GOT3 (cell line): ENCODE measurements around the gene SLC7A9.
"Not testable (repeated sequence)": the region's sequence is repeated elsewhere in the genome, so short reads cannot be mapped to it uniquely, and the experiment has no call there.

Experiments
- DNase-seq: peaks from one replicate; lab custom pipeline; 2025; ENCODE audit warnings: mixed read lengths; lab: John Stamatoyannopoulos, UW

Gene SLC7A9

DNA sequence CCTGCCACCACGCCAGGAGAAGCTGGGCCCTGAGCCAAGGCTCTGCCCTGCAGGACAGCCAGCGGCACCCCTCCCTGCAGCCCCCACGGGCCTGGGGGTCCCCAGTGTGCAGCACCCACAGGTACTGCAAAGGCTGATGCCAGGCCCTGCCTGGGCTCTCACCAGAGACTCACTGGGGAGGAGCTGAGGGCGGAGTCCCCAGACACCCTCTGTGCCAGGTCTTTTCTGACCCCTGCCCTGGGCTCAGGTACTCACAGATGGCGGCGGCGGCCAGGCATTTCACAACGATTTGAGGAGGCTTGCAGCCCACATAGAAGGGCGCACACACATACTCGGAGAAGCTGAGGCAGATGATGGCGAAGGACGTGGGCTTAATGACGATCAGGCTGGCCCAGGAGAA, 5.7 kb downstream of the SLC7A9 start:
- DNase-seq, result no peak

DNA sequence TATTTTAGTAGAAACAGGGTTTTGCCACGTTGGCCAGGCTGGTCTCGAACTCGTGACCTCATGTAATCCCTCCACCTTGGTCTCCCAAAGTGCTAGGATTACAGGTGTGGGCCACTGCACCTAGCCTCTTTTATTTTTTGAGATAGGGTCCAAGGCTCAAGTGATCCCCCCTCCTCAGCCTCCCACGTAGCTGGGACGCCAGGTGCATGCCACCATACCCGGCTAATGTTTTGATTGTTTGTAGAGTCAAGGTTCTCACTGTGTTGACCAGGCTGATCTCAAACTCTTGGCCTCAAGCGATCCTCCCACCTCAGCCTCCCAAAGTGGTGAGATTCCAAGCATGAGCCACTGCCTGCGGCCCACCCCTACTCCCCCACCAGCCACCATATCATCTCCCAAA, 6.3 kb downstream of the SLC7A9 start:
- no peak for DNase-seq

DNA sequence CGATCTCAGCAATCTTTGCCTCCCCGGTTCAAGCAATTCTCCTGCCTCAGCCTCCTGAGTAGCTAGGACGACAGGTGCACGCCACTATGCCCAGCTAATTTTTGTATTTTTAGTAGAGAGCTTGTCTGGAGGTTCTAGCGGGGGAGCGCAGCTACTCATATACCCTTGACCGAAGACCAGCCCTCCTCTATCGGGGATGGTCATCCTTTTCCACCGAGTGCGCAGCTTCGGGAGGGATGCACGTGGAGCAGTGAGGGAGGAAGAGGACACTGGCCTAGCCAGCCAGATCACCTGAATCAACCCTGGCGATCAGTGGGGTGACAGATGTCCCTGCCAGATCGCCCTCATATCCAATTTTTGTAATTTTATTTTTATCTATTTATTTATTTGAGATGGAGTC, 6.8 kb downstream of the SLC7A9 start:
- DNase-seq, result no peak

DNA sequence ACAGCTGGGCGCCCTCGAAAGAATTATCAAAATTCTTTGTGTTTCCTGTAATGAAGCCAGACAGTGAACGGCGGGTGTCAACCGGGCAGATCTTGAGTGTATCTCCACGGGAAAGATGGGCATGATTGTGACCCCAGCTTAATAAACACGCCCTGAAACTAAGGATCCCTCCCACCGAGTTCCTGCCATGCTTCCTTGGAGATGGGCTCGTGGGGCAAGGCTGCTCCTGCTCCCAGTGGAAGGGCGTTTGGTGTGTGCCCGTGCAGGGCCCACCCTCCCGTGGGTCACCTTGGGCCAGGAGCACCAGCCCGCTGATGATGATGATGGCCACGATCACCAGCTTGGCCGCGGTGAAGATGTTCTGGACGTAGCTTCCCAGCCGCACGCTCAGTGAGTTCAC, 7.4 kb downstream of the SLC7A9 start:
- no peak for DNase-seq

DNA sequence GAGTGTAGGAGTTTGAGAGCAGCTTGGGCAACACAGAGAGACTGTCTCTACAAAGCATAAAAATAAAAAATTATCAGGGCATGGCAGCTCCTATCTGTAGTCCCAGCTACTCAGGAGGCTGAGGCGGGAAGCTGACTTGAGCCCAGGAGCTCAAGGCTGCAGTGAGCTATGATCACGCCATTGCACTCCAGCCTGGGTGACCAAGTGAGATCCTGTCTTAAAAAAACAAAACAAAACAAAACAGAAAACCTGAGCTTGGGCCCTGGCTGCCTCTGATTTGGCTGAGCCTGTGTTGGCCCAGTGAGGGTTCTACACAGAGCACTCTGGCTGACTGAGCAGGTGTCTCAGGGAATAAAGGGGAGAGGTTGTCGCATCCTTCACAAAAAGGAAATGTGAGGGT, 8.0 kb downstream of the SLC7A9 start:
- DNase-seq, result no peak

DNA sequence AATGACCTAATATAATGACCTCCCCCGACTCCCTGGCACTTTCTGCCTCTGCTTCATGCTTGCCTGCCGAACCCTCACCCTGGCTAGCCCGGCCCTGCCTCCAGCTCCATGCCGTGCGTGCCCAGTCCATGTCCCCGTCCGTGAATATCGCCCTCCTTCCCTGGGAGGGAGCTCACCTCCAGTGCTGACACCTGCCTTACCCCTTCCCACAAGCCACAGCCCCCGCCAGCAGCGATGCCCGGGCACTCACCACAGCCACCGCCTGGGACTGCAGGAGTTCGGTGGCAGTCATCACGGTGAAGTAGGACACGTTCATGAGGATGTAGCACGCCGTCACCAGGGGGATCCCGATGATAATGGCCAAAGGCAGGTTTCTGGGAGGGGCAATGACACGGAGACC, 10.0 kb downstream of the SLC7A9 start:
- DNase-seq, result no peak

DNA sequence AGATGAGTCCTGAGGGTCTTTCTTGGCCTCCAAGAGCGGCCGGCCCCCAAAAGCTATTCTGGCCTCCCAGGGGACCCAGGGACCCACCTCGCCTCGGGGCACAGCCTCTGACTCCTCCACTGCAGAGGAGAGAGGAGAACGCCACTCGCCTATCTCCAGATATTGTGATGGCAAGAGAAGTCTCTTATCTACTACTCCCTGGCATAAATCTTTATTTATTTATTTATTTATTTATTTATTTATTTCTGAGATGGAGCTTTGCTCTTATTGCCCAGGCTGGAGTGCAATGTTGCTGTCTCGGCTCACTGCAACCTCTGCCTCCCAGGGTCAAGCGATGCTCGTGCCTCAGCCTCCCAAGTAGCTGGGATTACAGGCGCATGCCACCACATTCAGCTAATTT, 11.0 kb downstream of the SLC7A9 start:
- no peak for DNase-seq

DNA sequence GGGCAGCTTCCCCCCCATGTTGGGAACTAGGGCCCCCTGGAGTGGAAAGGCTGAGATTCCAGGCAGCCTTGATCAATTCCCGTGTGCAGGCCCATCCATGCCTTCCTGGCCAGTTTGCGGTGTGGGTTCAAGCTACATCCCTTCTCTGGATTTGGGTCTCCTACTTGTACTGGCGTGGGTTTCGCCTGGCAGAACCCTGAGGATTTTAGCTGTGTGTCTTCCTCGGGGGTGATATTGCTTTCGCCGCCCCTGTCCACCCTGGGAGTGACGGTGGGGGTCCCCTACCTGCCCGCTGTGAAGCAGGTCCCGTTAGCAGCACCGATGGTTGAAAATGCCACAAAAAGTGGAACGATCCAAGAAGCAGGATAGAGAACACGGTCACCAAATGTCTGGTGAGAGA, 11.4 kb downstream of the SLC7A9 start:
- no peak for DNase-seq

DNA sequence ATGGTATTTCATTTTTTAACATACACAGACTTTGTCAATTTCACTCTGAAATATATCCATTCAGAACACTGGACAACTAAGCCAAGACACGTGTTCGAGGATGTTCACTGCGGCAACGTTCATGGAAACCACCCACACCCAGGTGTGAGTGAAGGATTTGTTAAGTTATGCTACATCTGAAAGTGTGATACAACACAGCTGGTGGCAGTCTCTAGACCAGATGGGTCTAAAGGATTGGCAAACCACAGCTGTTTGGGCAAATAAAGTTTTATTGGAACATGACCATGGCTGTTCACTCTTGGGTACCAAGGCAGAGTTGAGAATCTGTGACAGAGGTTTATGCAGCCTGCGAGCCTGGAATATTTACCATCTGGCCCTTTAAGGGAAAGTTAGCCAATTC, 12.0 kb downstream of the SLC7A9 start:
- no peak for DNase-seq

DNA sequence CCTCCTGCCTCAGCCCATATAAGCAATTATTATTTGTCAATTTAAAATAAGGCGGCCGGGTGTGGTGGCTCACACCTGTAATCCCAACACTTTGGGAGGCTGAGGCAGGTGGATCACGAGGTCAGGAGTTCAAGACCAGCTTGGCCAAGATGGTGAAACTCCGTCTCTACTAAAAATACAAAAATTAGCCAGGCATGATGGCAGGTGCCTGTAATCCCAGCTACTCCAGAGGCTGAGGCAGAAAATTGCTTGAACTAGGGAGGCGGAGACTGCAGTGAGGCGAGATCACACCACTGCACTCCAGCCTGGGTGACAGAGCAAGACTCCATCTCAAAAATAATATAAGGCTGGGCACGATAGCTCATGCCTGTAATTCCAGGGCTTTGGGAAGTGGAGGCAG, 12.7 kb downstream of the SLC7A9 start:
- DNase-seq, result not testable (repeated sequence)

DNA sequence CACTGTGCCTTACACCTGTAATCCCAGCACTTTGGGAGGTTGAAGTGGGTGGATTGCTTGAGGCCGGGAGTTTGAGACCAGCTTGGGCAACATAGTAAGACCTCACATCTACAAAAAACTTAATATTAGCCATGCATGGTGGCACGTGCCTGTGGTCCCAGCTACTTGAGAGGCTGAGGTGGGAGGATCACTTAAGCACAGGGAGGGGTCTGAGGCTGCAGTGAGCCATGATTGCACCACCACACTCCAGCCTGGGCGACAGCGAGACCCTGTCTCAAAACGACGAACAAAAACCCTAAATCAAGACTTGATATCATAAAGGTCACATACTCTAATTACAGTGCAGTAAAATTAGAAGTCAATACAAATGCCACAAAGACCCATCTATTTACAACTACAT, 17.4 kb downstream of the SLC7A9 start:
- no peak for DNase-seq

DNA sequence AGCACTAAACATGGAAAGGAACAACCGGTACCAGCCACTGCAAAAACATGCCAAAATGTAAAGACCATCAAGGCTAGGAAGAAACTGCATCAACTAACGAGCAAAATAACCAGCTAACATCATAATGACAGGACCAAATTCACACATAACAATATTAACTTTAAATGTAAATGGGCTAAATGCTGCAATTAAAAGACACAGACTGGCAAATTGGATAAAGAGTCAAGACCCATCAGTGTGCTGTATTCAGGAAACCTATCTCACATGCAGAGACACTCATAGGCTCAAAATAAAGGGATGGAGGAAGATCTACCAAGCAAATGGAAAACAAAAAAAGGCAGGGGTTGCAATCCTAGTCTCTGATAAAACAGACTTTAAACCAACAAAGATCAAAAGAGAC, 21.5 kb downstream of the SLC7A9 start:
- not testable (repeated sequence) for DNase-seq

DNA sequence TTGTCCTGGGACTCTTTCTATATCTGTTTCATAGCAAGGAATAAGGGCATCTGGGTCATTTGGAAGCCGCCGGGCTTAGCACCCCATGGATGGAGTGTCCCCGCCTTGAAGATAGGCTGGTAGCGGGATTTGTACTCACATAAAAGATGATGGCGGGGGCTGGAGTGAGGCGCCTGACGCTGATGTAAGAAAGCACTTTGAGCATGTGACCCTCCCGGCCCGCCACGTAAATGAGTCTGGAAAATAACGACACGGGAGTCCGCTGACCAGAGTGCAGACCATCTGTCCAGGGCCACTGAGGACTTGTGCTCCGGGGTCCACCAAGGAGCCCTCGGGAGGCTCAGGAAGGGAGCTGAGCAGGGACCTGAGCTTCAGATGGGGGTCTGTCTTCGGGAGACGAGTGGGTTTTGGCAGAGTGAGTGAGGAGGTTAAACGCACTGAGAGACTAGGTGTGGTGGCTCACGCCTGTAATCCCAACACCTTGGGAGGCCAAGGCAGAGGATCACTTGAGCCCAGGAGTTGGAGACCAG, 25.8 kb downstream of the SLC7A9 start:
- no peak for DNase-seq

DNA sequence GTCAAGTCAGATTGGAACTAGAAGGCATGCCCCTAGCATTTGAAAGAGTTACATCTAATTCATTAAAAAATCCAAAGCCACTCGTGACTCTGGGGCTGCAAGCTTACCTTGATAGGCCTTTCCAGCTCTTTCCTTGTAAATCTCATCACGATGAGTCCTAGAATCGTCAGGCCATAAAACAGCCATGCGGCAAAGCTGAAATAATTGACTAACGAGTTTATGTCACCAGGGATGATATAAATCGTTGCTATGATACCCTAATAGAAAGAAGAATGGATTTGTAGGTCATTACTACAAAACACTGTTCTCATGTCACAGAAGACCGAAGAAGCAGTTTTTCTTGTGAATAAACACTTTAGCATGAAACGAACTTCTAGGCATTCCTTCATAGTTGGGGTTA, 27.5 kb downstream of the SLC7A9 start:
- no peak for DNase-seq

DNA sequence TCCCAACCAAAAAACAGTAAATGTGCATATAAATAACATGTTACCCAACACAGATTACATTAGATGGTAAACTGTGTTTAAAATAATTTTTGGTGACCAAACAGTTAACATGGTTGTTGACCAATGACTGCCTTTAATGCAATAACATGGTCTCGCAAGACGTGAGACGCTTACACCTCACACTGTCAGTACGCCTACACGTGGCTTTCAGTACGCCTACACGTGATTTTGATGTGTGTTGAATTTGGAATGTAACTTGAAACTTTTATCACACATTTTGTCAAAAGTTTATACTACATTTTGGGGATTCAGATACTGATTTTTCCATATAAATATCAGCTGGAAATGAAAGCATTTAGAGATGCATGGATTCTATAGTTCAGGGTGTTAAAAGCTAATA, 32.0 kb downstream of the SLC7A9 start:
- no peak for DNase-seq

DNA sequence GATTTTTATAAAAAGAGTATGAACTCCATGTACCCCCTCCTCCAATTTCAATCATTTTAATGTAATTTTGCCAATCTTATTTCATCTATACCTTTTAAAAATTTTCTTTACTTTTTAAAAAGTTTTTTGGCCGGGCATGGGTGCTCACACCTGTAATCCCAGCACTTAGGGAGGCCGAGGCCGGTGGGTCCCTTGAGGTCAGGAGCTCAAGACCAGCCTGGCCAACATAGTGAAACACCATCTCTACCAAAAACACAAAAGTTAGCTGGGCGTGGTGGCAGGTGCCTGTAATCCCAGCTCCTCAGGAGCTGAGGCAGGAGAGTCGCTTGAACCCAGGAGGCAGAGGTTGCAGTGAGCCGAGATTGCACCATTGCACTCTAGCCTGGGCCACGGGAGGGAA, 36.2 kb downstream of the SLC7A9 start:
- DNase-seq, result not testable (repeated sequence)

DNA sequence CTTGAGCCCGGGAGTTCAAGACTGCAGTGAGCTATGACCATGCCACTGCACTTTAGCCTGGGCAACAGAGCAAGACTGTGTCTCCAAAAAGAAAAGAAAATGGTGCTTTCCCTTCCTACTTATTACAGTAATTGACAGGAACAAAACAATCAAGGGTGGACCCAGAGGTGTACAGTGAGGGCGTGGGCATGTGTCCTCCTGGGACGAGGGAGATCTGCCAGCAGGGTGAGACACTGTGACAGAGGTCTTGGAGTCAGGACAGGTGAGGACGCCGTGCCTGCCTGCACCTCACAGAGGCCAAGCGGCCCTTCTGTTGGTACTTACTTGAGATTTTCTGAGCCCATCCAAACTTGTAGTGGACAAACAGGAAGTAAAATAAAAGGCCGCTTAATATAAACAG, 36.7 kb downstream of the SLC7A9 start:
- not testable (repeated sequence) for DNase-seq

DNA sequence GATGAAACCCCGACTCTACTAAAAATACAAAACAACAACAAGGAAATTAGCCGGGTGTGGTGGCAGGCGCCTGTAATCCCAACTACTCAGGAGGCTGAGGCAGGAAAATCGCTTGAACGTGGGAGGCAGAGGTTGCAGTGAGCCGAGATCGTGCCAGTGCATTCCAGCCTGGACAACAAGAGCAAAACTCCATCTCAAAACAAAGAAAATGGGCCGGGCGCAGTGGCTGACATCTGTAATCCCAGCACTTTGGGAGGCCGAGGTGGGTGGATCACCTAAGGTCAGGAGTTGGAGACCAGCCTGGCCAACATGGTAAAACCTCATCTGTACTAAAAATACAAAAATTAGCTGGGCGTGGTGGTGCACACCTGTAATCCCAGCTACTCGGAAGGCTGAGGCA, 37.5 kb downstream of the SLC7A9 start:
- DNase-seq, result not testable (repeated sequence)

DNA sequence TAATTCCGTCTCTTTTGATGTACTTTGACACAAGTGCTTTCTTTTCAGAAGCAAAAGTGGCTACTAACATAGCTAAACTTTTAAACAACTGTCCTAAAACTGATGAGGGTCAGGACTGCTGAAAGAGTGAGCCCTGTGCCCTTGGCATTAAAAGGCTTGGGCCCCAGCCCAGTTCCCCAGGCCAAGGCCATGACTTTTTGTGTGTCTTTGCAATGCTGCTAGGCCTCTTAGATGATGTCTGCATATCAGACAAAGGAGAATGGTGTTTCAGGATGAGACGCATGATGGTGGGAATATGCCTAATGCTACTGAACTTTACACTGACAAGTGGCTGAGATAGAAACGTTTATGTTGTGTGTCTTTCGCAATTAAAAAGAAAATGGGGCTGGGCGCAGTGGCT, 38.0 kb downstream of the SLC7A9 start:
- DNase-seq, result no peak

DNA sequence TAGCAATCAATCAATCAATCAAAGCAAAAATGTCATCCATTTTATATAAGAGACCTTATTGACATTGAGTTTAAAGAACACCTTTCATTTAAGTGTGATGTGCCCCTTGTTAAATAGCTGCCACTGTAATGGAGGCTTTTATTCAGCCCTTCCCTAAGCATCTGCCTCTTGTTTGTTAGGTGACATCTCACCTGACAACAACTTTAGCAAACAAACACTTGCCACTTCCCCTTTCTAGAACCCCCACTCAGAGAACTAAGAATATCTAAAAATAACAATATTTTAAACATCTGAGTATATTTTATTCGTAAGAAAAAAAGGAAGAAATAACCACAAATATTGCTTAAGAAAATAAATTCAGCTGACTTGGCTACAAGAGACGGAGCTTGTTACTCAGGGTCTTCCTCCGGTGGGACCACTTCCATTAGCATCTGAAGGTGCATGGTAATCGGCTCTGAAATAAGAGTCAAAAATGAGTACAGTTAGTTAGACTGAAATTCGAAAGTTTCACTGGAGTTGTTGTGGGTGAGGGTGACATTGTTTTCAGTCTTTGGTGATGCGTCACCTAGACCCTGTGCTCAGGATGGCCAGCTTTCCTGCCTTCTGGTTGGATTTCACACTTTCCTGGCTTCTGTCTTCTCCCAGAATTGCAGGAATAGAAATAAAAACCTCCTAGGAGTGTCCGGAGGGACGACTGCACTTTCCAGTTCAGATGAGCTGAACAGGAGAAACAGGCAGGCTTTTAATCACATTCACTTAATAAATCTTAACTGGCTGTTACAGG, 39.1 kb downstream of the SLC7A9 start:
- DNase-seq, result peak; percentile 11

DNA sequence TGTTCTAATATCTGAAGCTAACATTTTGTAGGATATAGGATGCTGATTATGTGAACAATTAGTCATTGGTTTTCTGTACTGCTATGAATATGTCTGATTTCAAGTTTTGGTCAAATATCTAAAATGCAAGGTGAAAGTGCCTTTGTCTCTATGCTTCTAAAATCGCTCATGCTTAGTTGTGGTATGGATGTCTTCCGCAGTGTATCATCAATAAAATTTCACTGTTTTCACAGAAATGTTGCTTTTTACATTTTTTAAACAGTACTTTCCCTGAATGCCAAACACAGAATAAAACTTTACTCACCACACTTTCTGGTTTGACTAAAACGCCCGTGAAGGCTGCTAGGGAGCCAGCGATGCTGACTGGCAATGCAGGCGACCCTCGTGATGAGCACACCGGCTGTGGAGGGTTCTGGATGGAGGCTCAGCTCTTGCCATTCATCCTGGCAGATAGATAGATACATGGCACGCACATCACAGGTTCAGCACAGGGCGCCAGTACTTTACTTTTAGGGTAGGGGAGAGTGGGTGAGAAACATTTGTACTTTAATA, 40.1 kb downstream of the SLC7A9 start:
- DNase-seq, result no peak

DNA sequence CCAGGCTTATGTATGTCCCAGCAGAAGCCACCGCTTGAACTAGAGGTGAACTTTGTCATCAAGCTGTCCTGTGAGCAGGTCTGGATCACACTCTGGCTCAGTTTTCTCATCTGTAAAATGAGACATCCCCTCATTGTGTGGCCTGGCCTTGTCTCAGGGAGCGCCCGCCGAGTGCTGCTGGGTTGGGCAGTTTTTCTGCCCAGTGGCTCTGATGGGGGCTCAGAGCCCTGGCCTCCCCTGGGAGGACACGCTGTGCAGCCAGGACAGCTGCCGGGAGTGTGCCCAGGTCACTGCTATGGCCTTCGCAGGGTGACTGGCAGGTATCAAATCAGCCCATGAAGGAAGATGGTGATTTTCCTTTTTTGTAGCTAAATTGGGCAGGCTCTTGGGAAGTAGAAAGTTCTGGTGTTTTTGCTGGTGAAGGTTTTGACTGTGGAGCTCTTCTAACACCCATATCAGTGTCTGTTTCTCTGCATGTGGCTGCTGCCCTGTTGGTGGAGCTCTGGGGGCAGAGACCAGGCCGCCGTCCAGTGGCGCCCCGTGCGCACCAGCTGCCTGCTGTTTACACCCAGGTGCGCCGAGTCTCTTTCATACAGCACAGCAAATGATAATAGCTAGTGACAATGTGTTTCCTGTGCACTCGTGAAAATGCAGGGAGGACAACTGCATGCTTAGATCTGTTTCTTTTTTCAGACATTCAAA, 40.8 kb downstream of the SLC7A9 start:
- no peak for DNase-seq

DNA sequence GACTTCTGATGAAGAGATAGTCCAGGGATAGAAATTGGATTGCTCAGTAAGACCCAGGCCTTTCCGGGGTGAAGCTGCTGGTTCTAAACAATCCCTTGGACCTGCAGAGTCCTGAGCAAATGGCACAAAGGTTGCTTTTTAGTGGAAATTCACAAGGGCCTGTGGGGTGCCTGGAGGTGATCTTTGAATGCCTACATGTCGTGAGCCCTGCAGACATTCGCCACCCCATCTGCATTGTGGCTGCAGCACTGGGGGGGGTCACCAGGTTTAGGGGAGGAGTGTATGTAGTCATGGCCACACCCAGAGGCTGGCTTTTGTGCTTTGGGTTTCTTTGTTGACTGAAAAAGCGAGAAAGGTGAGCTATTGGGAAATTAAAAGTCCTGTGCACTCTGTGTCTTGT, 41.4 kb downstream of the SLC7A9 start:
- no peak for DNase-seq
